K562 treated with DMSO at 1 percent for 12 hours (cell line): Measurements from ENCODE around the gene BRSK1. TPM values are rescaled to one million over a fixed set of nuclear protein-coding genes. Genes with fewer than 3 reads are reported as not detected.

Experiments used
- total RNA-seq: library from RNA; unstranded; fragments of 300-600 nt; gene quantifications from 2 replicates; pipeline ENCODE4 v1.2.3, GENCODE V29; 2022; ENCODE audit not compliant: insufficient read depth

BRSK1 gene
- total RNA-seq: 4.5 and 10.7 TPM in 2 replicates

GRCh38 chr19:55283548-55284377, at the start of gene BRSK1:
TSS of gene BRSK1 (plus strand) at chr19:55283997. CDS start at chr19:55284443, 446 bp downstream.

GRCh38 chr19:55258828-55259539, 24.8 kb upstream of the BRSK1 start, which contains the start of gene PPP6R1:
TSS of gene PPP6R1 (minus strand) at chr19:55259017. CDS start at chr19:55247103, 11,914 bp downstream.

GRCh38 chr19:55279770-55280643, 3.8 kb upstream of the BRSK1 start, which contains the start of gene HSPBP1:
TSS of gene HSPBP1 (minus strand) at chr19:55280110. CDS start at chr19:55279608, 502 bp downstream.

GRCh38 chr19:55325172-55325571, 41.4 kb downstream of the BRSK1 start, which contains the start of gene TMEM150B:
TSS of gene TMEM150B (minus strand) at chr19:55325341. CDS start at chr19:55321036, 4,305 bp downstream.

GRCh38 chr19:55339105-55339888, 55.5 kb downstream of the BRSK1 start, which contains the start of gene KMT5C:
TSS of gene KMT5C (plus strand) at chr19:55339876. CDS start at chr19:55341937, 2,061 bp downstream.

GRCh38 chr19:55354698-55355212, 71.0 kb downstream of the BRSK1 start, which contains the start of gene COX6B2:
TSS of gene COX6B2 (minus strand) at chr19:55354719. CDS start at chr19:55354521, 198 bp downstream.

Other genes starting within 250 kb of the BRSK1 start
- 0.97 and 1.4 TPM in 2 replicates for gene GP6, start 245.7 kb upstream of the BRSK1 start, total RNA-seq
- 20.5 and 29.5 TPM in 2 replicates for gene RDH13, start 220.8 kb upstream of the BRSK1 start, total RNA-seq
- 15.4 and 16.9 TPM in 2 replicates for gene EPS8L1, start 208.1 kb upstream of the BRSK1 start, total RNA-seq
- 85.5 and 96.1 TPM in 2 replicates for gene PPP1R12C, start 166.4 kb upstream of the BRSK1 start, total RNA-seq
- 273 and 285 TPM in 2 replicates for gene TNNT1, start 134.8 kb upstream of the BRSK1 start, total RNA-seq
- 40.1 and 85.1 TPM in 2 replicates for gene TNNI3, start 126.3 kb upstream of the BRSK1 start, total RNA-seq
- gene DNAAF3, start 117.4 kb upstream of the BRSK1 start, total RNA-seq: 10.1 and 13.7 TPM in 2 replicates
- gene SYT5, start 103.7 kb upstream of the BRSK1 start, total RNA-seq: 1.7 and 2.5 TPM in 2 replicates
- 21.5 and 35.6 TPM in 2 replicates for gene PTPRH, start 74.5 kb upstream of the BRSK1 start, total RNA-seq
- 11.5 and 15.2 TPM in 2 replicates for gene TMEM86B, start 55.2 kb upstream of the BRSK1 start, total RNA-seq
- gene PPP6R1, start 25.0 kb upstream of the BRSK1 start, total RNA-seq: 46.2 and 90.6 TPM in 2 replicates
- 58.4 and 81.1 TPM in 2 replicates for gene HSPBP1, start 3.9 kb upstream of the BRSK1 start, total RNA-seq
- gene TMEM150B, start 41.3 kb downstream of the BRSK1 start, total RNA-seq: 2.9 and 5.4 TPM in 2 replicates
- 51.9 and 64.6 TPM in 2 replicates for gene KMT5C, start 55.9 kb downstream of the BRSK1 start, total RNA-seq
- 0.33 and 0.78 TPM in 2 replicates for gene COX6B2, start 70.7 kb downstream of the BRSK1 start, total RNA-seq
- gene GARIN5B, start 79.3 kb downstream of the BRSK1 start, total RNA-seq: not detected in 2 replicates
- not detected in 2 replicates for gene IL11, start 86.5 kb downstream of the BRSK1 start, total RNA-seq
- gene TMEM190, start 92.8 kb downstream of the BRSK1 start, total RNA-seq: not detected in 2 replicates
- 13.7 and 15.5 TPM in 2 replicates for gene TMEM238, start 100.3 kb downstream of the BRSK1 start, total RNA-seq
- gene RPL28, start 101.9 kb downstream of the BRSK1 start, total RNA-seq: 3,491 and 4,700 TPM in 2 replicates
- 348 and 598 TPM in 2 replicates for gene UBE2S, start 123.8 kb downstream of the BRSK1 start, total RNA-seq
- gene SHISA7, start 159.3 kb downstream of the BRSK1 start, total RNA-seq: 0.17 TPM in 1 of 2 replicates, not detected in the other
- gene ISOC2, start 177.6 kb downstream of the BRSK1 start, total RNA-seq: 50.7 and 69.5 TPM in 2 replicates
- gene C19orf85, start 180.8 kb downstream of the BRSK1 start, total RNA-seq: not detected in 2 replicates
- gene ZNF628, start 192.6 kb downstream of the BRSK1 start, total RNA-seq: 6.1 and 15.4 TPM in 2 replicates
- 25.8 and 60.9 TPM in 2 replicates for gene NAT14, start 201.2 kb downstream of the BRSK1 start, total RNA-seq
- 0.16 and 0.73 TPM in 2 replicates for gene SSC5D, start 204.4 kb downstream of the BRSK1 start, total RNA-seq